ENCODE results near the gene SLC39A6. TPM values are rescaled to one million over a fixed set of nuclear protein-coding genes. Genes with fewer than 3 reads are reported as not detected.

SLC39A6 gene
- total and polyA plus RNA-seq, 8 donors = 2.9 to 24.5 (median 16.4) TPM

- FAIRE-seq (no peak), DNase-seq (no peak), ATAC-seq (peak in 1 of 4 donors; percentile 39)
- intact Hi-C loops (cut with DNase I) = no loop called here
- TF ChIP-seq CTCF (IDR thresholded peaks at IDR 0.05) = no peak
- Histone ChIP-seq H3K4me1 (no peaks in the 10 kb centered on the region), H3K27me3 (no peaks in the 10 kb centered on the region), H3K36me3 (peaks cover 3 to 64% (median 26%) of the 10 kb centered on the region in 3 donors), H3K27ac (no peak overlapping the region), H3K9me3 (no peaks in the 10 kb centered on the region), H3K4me3 (no peak overlapping the region)
- WGBS, 2 donors = 89% methylated on average over 5 of the region's 5 CpGs
Measured at GRCh38 chr18:36158266-36158867, 29.2 kb upstream of the SLC39A6 start.

GRCh38 chr18:36157441-36157840, 28.3 kb upstream of the SLC39A6 start:
- no peak overlapping the region for H3K4me3 ChIP-seq
- no peak for ATAC-seq
- TF ChIP-seq CTCF (IDR thresholded peaks at IDR 0.05) = no peak
- H3K36me3 ChIP-seq = peaks cover 3 to 66% (median 26%) of the 10 kb centered on the region in 3 donors
- H3K27ac ChIP-seq = no peak overlapping the region
- no peaks in the 10 kb centered on the region for H3K4me1 ChIP-seq
- no peaks in the 10 kb centered on the region for H3K9me3 ChIP-seq
- intact Hi-C loops (cut with DNase I) = no loop called here
- no peaks in the 10 kb centered on the region for H3K27me3 ChIP-seq
- FAIRE-seq = no peak
- DNase-seq = no peak

GRCh38 chr18:36155851-36156757, 27.0 kb upstream of the SLC39A6 start:
- H3K27ac ChIP-seq = no peak overlapping the region
- H3K36me3 ChIP-seq = peaks cover 3 to 55% (median 26%) of the 10 kb centered on the region in 3 donors
- 77 to 85% methylated on average over 7 of the region's 7 CpGs for WGBS, 2 donors
- DNase-seq = no peak
- H3K4me3 ChIP-seq = no peak overlapping the region
- H3K9me3 ChIP-seq = no peaks in the 10 kb centered on the region
- FAIRE-seq = no peak
- no peak for TF ChIP-seq CTCF (IDR thresholded peaks at IDR 0.05)
- no peak for ATAC-seq
- H3K4me1 ChIP-seq = no peaks in the 10 kb centered on the region
- H3K27me3 ChIP-seq = no peaks in the 10 kb centered on the region
- intact Hi-C loops (cut with DNase I) = no loop called here

GRCh38 chr18:36153771-36154170, 24.6 kb upstream of the SLC39A6 start:
- ATAC-seq (no peak), DNase-seq (no peak), FAIRE-seq (no peak)
- Histone ChIP-seq H3K9me3 (no peaks in the 10 kb centered on the region), H3K36me3 (peaks cover 0 to 37% (median 10%) of the 10 kb centered on the region in 3 donors), H3K4me3 (no peak overlapping the region), H3K27ac (no peak overlapping the region), H3K4me1 (no peaks in the 10 kb centered on the region), H3K27me3 (no peaks in the 10 kb centered on the region)
- intact Hi-C loops (cut with DNase I) = no loop called here
- no peak for TF ChIP-seq CTCF (IDR thresholded peaks at IDR 0.05)
- 51 to 57% methylated on average over 2 of the region's 2 CpGs for WGBS, 2 donors

- 68% methylated on average over 4 of the region's 4 CpGs for WGBS, 2 donors
- intact Hi-C loops (cut with DNase I) = no loop called here
Measured at GRCh38 chr18:36153203-36153602, 24.1 kb upstream of the SLC39A6 start.

More at GRCh38 chr18:36153203-36153602, 24.1 kb upstream of the SLC39A6 start:
- no peak for TF ChIP-seq CTCF (IDR thresholded peaks at IDR 0.05)
- H3K4me3 ChIP-seq = no peak overlapping the region
- no peaks in the 10 kb centered on the region for H3K4me1 ChIP-seq
- no peaks in the 10 kb centered on the region for H3K9me3 ChIP-seq
- H3K27ac ChIP-seq = no peak overlapping the region
- ATAC-seq = peak in 2 of 4 donors; percentile 43 to 59
- no peak for FAIRE-seq
- no peaks in the 10 kb centered on the region for H3K27me3 ChIP-seq
- DNase-seq = no peak
- H3K36me3 ChIP-seq = peaks cover 0 to 42% (median 14%) of the 10 kb centered on the region in 3 donors

All from pancreas (tissue), 10 donors.